Neural cell (in vitro differentiated cells): ENCODE results near the gene IDH3B. TPM values are rescaled to one million over a fixed set of nuclear protein-coding genes. Genes with fewer than 3 reads are reported as not detected.
A peak's percentile ranks its signal among the peaks of the same experiment; 100 is the strongest.

Experiments used
- H2AFZ ChIP-seq: fragments of 200-600, 300-800 bp; sonication (generic), shearing (Covaris generic); 2 replicates; pipeline ENCODE4 v1.6.0; 2014; ENCODE audit warnings: low read depth, mild to moderate bottlenecking, antibody characterized with exemption, low read length, moderate library complexity
- H3F3A ChIP-seq: fragments of 200-600 bp; shearing (Covaris generic); 2 replicates; pipeline ENCODE4 v1.6.1; 2016; ENCODE audit warnings: mild to moderate bottlenecking, moderate library complexity, mixed read lengths, antibody characterized with exemption, low read length; ENCODE audit not compliant: insufficient read depth, poor library complexity, severe bottlenecking
- H3K27ac ChIP-seq: fragments of 200-600, 300-800 bp; sonication (generic), shearing (Covaris generic); 2 replicates; pipeline ENCODE4 v1.5.1; 2014; ENCODE audit warnings: mild to moderate bottlenecking, low read length, moderate library complexity
- H3K27me3 ChIP-seq: fragments of 300-800, 200-600 bp; sonication (generic), shearing (Covaris generic); 2 replicates; pipeline ENCODE4 v1.6.0; 2014; ENCODE audit warnings: mild to moderate bottlenecking, low read depth, low read length, moderate library complexity; ENCODE audit not compliant: insufficient read depth
- H3K36me3 ChIP-seq: fragments of 300-800, 200-600 bp; sonication (generic), shearing (Covaris generic); 2 replicates; pipeline ENCODE4 v1.5.1; 2014; ENCODE audit warnings: mild to moderate bottlenecking, antibody characterized with exemption, low read length, moderate library complexity; ENCODE audit not compliant: insufficient read depth
- H3K4me2 ChIP-seq: fragments of 300-800, 200-600 bp; sonication (generic), shearing (Covaris generic); 2 replicates; pipeline ENCODE4 v1.6.0; 2014; ENCODE audit warnings: mild to moderate bottlenecking, low read length
- H3K4me3 ChIP-seq: fragments of 300-800, 200-600 bp; sonication (generic), shearing (Covaris generic); 2 replicates; pipeline ENCODE4 v1.5.1; 2014; ENCODE audit warnings: mild to moderate bottlenecking, low read length, moderate library complexity
- H3K79me2 ChIP-seq: fragments of 200-600 bp; shearing (Covaris generic); replicated peaks from 2 replicates; pipeline ENCODE4 v1.6.0; 2014; ENCODE audit warnings: mild to moderate bottlenecking, low read length, moderate library complexity; ENCODE audit not compliant: insufficient read depth
- H3K9ac ChIP-seq: fragments of 300-800, 200-600 bp; sonication (generic), shearing (Covaris generic); 2 replicates; pipeline ENCODE4 v1.6.1; 2016; ENCODE audit warnings: mild to moderate bottlenecking, low read length, mixed read lengths
- H3K9me2 ChIP-seq: fragments of 200-600 bp; shearing (Covaris generic); 2 replicates; pipeline ENCODE4 v1.6.1; 2016; ENCODE audit warnings: mild to moderate bottlenecking, low read length, mixed read lengths; ENCODE audit not compliant: insufficient read depth
- H3K9me3 ChIP-seq: fragments of 200-600, 300-800 bp; sonication (generic), shearing (Covaris generic); 2 replicates; pipeline ENCODE4 v1.6.1; 2016; ENCODE audit warnings: mild to moderate bottlenecking, mixed run types, low read length, moderate library complexity, mixed read lengths
- H4K20me1 ChIP-seq: fragments of 200-600 bp; shearing (Covaris generic); 2 replicates; pipeline ENCODE4 v1.6.1; 2016; ENCODE audit warnings: mild to moderate bottlenecking, mixed run types; ENCODE audit not compliant: insufficient read depth
- CTCF ChIP-seq: fragments of 450-650 bp; IDR thresholded peaks from 2 replicates; pipeline ENCODE4 v1.5.1; 2014; ENCODE audit warnings: antibody characterized with exemption, mild to moderate bottlenecking, moderate library complexity; ENCODE audit not compliant: poor library complexity, severe bottlenecking
- EP300 ChIP-seq: fragments of 450-650 bp; conservative IDR thresholded peaks from 2 replicates; pipeline ENCODE4 v1.6.1; 2014; ENCODE audit warnings: antibody characterized with exemption, mild to moderate bottlenecking, moderate library complexity; ENCODE audit not compliant: poor library complexity, severe bottlenecking
- EZH2 ChIP-seq: fragments of 200-600, 300-800 bp; shearing (Covaris generic), sonication (generic); IDR thresholded peaks from 2 replicates; pipeline ENCODE4 v1.6.1; 2014; ENCODE audit warnings: antibody characterized with exemption, low read length, borderline replicate concordance, mild to moderate bottlenecking; ENCODE audit not compliant: insufficient read depth, poor library complexity, severe bottlenecking
- MXI1 ChIP-seq: fragments of 450-650 bp; conservative IDR thresholded peaks from 2 replicates; pipeline ENCODE4 v1.6.1; 2014; ENCODE audit warnings: antibody characterized with exemption, mild to moderate bottlenecking; ENCODE audit not compliant: poor library complexity, severe bottlenecking
- POLR2AphosphoS5 ChIP-seq: IDR thresholded peaks from 2 replicates; pipeline ENCODE4 v1.6.1; 2012
- RAD21 ChIP-seq: fragments of 450-650 bp; conservative IDR thresholded peaks from 2 replicates; pipeline ENCODE4 v1.6.1; 2014; ENCODE audit warnings: antibody characterized with exemption, mild to moderate bottlenecking, moderate library complexity
- SMC3 ChIP-seq: fragments of 450-650 bp; conservative IDR thresholded peaks from 2 replicates; pipeline ENCODE4 v1.6.1; 2014; ENCODE audit warnings: antibody characterized with exemption, mild to moderate bottlenecking, moderate library complexity; ENCODE audit not compliant: poor library complexity
- TAF1 ChIP-seq: IDR thresholded peaks from 2 replicates; pipeline ENCODE4 v1.6.1; 2012; ENCODE audit warnings: low read depth
- polyA plus RNA-seq: library from polyadenylated mRNA; depleted of rRNA; stranded (reverse); fragments of >200 nt; gene quantifications from 2 replicates; pipeline ENCODE4 v1.2.3, GENCODE V29; 2014
- TF ChIP-seq, protein P1 (sequence below): IDR thresholded peaks from 2 replicates; pipeline ENCODE4 v1.6.1; 2012; ENCODE audit warnings: borderline replicate concordance

Gene IDH3B
- polyA plus RNA-seq, 1 donor from 2014 or later: 307 TPM

GRCh38 chr20:2652724-2653555 lies 11.1 kb downstream of the IDH3B start:
- Histone ChIP-seq H3K4me2 (peak overlapping the region; percentile 92), H3K36me3 (peaks cover 6% of the 10 kb centered on the region), H3K27me3 (no peaks in the 10 kb centered on the region), H3K9me3 (no peaks in the 10 kb centered on the region), H3K4me3 (peak overlapping the region; percentile 85), H2AFZ (peak overlapping the region; percentile 89), H3K9ac (peak overlapping the region; percentile 89), H3K27ac (peak overlapping the region; percentile 83), H3K9me2 (no peaks in the 10 kb centered on the region), H4K20me1 (peaks cover 5% of the 10 kb centered on the region), H3K79me2 (peaks cover 18% of the 10 kb centered on the region), H3F3A (no peaks in the 10 kb centered on the region)
- TF ChIP-seq TAF1 (peak; percentile 5), RAD21 (peak; percentile 7), CTCF (no peak), MXI1 (peak; percentile 99), POLR2AphosphoS5 (peak; percentile 12)

GRCh38 chr20:2651772-2652723 lies 12.0 kb downstream of the IDH3B start, which contains the start of gene NOP56:
TSS of gene NOP56 (plus strand) at chr20:2652632. CDS start at chr20:2652661, 29 bp downstream.
- Histone ChIP-seq H3K4me3 (peak within 1 kb of the TSS; percentile 85), H4K20me1 (peaks cover 5% of the 10 kb centered on the region), H3K9me3 (no peaks in the 10 kb centered on the region), H3K36me3 (peaks cover 6% of the 10 kb centered on the region), H3K27ac (peak within 1 kb of the TSS; percentile 83), H3K4me2 (peak within 1 kb of the TSS; percentile 92), H3F3A (no peaks in the 10 kb centered on the region), H3K9ac (peak within 1 kb of the TSS; percentile 89), H3K9me2 (no peaks in the 10 kb centered on the region), H3K79me2 (peaks cover 18% of the 10 kb centered on the region), H2AFZ (peak within 1 kb of the TSS; percentile 94), H3K27me3 (no peaks in the 10 kb centered on the region)
- TF ChIP-seq EP300: no peak
- TF ChIP-seq TAF1: peak; percentile 98
- TF ChIP-seq, protein P1, sequence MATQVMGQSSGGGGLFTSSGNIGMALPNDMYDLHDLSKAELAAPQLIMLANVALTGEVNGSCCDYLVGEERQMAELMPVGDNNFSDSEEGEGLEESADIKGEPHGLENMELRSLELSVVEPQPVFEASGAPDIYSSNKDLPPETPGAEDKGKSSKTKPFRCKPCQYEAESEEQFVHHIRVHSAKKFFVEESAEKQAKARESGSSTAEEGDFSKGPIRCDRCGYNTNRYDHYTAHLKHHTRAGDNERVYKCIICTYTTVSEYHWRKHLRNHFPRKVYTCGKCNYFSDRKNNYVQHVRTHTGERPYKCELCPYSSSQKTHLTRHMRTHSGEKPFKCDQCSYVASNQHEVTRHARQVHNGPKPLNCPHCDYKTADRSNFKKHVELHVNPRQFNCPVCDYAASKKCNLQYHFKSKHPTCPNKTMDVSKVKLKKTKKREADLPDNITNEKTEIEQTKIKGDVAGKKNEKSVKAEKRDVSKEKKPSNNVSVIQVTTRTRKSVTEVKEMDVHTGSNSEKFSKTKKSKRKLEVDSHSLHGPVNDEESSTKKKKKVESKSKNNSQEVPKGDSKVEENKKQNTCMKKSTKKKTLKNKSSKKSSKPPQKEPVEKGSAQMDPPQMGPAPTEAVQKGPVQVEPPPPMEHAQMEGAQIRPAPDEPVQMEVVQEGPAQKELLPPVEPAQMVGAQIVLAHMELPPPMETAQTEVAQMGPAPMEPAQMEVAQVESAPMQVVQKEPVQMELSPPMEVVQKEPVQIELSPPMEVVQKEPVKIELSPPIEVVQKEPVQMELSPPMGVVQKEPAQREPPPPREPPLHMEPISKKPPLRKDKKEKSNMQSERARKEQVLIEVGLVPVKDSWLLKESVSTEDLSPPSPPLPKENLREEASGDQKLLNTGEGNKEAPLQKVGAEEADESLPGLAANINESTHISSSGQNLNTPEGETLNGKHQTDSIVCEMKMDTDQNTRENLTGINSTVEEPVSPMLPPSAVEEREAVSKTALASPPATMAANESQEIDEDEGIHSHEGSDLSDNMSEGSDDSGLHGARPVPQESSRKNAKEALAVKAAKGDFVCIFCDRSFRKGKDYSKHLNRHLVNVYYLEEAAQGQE: peak; percentile 93
- peak; percentile 96 for TF ChIP-seq POLR2AphosphoS5
- TF ChIP-seq RAD21: peak; percentile 28
- no peak for TF ChIP-seq EZH2
- no peak for TF ChIP-seq MXI1
- TF ChIP-seq CTCF: no peak
- TF ChIP-seq SMC3: peak; percentile 11
